Activated CD4-positive, alpha-beta T cell treated with anti-CD3 and anti-CD28 coated beads, Interleukin-2, amount 10 ng/mL, durations not matched to agents 24 days and 14 days (primary cell): ENCODE data around the gene CST7. TPM values are rescaled to one million over a fixed set of nuclear protein-coding genes. Genes with fewer than 3 reads are reported as not detected.

ENCODE experiments used
- DNase-seq: peaks from one replicate; pipeline ENCODE4 v3.0.0; 2022
- H3K27ac Mint-ChIP-seq: one replicate; pipeline ENCODE4 v1.8.0; 2022; ENCODE audit warnings: mild to moderate bottlenecking, mixed read lengths
- H3K27me3 Mint-ChIP-seq: one replicate; pipeline ENCODE4 v1.8.0; 2022; ENCODE audit warnings: mixed read lengths
- H3K36me3 Mint-ChIP-seq: one replicate; pipeline ENCODE4 v1.8.0; 2022; ENCODE audit warnings: low read depth, mild to moderate bottlenecking, mixed read lengths
- H3K4me1 Mint-ChIP-seq: one replicate; pipeline ENCODE4 v1.8.0; 2021; ENCODE audit warnings: mixed read lengths
- H3K4me3 Mint-ChIP-seq: one replicate; pipeline ENCODE4 v1.8.0; 2022; ENCODE audit warnings: mild to moderate bottlenecking, moderate library complexity, mixed read lengths
- H3K9me3 Mint-ChIP-seq: one replicate; pipeline ENCODE4 v1.8.0; 2021; ENCODE audit warnings: mixed read lengths
- intact Hi-C: fragments of 100-400 bp; cut with micrococcal nuclease; formaldehyde crosslinking; loops from one replicate; pipeline ENCODE4 v1.15.1; 2023
- total RNA-seq: library from RNA; stranded (reverse); gene quantifications from 2 replicates; pipeline ENCODE4 v1.2.3, GENCODE V29; 2022

CST7 gene, protein sequence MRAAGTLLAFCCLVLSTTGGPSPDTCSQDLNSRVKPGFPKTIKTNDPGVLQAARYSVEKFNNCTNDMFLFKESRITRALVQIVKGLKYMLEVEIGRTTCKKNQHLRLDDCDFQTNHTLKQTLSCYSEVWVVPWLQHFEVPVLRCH
- total RNA-seq: 115 and 117 TPM in 2 replicates

- intact Hi-C loops: loop anchor here (1.0 to 5.0 kb wide), 7 partner anchors 18 to 922 kb away; partner anchors contain the start of genes ABHD12, ACSS1, APMAP and GINS1
- DNase-seq: peak; percentile 95
- peak within 1 kb of the TSS; percentile 98 for H3K27ac Mint-ChIP-seq
- H3K36me3 Mint-ChIP-seq: peaks cover 60% of the 10 kb centered on the region
- H3K4me1 Mint-ChIP-seq: peaks cover 67% of the 10 kb centered on the region
- no peaks in the 10 kb centered on the region for H3K27me3 Mint-ChIP-seq
- H3K4me3 Mint-ChIP-seq: peak within 1 kb of the TSS; percentile 95
- peaks cover 32% of the 10 kb centered on the region for H3K9me3 Mint-ChIP-seq
Observed at GRCh38 chr20:24948939-24949679, at the start of gene CST7. Gene CST7 (plus strand): TSS chr20:24949269. CDS start chr20:24949506, 237 bp downstream.

- peaks cover 12% of the 10 kb centered on the region for H3K9me3 Mint-ChIP-seq
- DNase-seq: no peak
- no peak overlapping the region for H3K27ac Mint-ChIP-seq
- H3K36me3 Mint-ChIP-seq: no peaks in the 10 kb centered on the region
- intact Hi-C loops: no loop called here
- no peaks in the 10 kb centered on the region for H3K4me1 Mint-ChIP-seq
- no peak overlapping the region for H3K4me3 Mint-ChIP-seq
- H3K27me3 Mint-ChIP-seq: no peaks in the 10 kb centered on the region
Observed at GRCh38 chr20:24906806-24907205, 42.3 kb upstream of the CST7 start.

DNA sequence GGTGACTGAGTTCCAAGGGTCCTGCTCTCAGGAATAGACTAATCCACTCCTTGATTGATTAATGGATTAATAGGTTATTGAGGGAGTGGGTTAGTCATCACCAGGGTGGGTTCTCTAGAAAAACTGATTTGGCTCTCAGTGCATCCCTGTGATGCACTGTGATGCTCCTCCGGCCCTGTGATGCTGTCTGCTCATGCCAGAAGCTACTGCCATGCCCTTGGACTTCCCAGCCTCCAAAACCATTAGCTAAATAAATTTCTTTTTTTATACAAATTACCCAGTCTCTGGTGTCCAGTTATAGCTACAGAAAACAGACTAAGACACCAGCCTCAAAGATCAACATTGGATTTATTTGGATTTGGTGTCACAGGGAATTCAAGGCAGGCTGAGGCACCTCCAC lies 40.4 kb upstream of the CST7 start:
- no peak overlapping the region for H3K27ac Mint-ChIP-seq
- no peaks in the 10 kb centered on the region for H3K27me3 Mint-ChIP-seq
- DNase-seq: no peak
- H3K36me3 Mint-ChIP-seq: no peaks in the 10 kb centered on the region
- no peak overlapping the region for H3K4me3 Mint-ChIP-seq
- intact Hi-C loops: no loop called here
- peaks cover 12% of the 10 kb centered on the region for H3K9me3 Mint-ChIP-seq
- no peaks in the 10 kb centered on the region for H3K4me1 Mint-ChIP-seq

DNA sequence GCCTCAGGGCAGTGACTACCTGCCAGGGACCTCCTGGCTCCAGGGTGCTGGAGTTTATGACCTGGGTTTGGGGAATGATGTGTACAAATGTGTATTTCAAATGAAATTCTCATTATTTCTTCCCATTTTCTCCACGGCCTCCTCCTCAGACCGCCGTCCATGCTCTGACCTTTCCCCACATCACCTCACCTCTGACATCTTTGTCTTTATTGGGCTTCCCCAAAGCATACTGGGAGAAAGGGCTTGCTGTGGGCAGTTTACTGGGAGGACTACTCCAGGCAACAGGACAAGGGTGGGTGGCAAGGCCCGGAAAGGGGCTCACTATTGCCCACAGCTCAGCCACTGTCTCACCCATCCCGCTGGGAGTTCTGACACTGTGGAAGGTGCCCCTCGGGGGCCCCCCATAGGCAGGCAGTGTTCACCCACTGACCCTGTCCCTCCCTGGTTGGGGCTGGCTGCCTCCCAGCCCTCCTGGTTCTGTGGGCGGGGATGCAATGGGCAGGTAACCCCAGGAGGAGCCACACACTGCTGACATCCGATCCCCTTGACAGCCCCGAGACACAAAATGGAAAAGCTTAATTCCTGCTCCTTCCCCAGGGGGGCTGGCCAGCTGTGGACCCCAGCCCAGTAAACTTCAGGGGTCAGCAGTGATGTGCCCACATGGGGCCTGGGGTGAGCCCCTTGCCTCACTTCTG lies 39.8 kb upstream of the CST7 start:
- Mint-ChIP-seq H3K27me3 (no peaks in the 10 kb centered on the region), H3K4me3 (no peak overlapping the region)
- peak; percentile 47 for DNase-seq

DNA sequence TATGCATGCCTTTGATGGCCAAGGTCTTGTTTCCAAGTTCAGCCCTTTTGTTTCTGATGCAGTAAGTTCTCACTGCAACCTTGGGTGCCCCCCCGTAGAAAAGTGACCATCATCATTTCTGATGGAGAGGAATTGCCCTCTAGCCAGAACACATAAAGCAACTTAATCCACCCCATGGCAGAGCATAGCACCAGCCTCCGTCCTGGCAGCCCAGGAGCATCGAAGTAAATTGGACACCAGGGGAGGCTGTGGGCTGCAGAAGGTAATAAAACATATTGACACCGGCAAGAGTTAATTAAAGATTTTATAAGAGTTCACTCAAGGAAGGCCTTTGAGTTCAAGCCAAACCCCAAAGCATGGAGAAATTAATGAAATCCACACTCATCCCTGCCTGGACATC lies 39.2 kb upstream of the CST7 start:
- Mint-ChIP-seq H3K9me3 (peaks cover 12% of the 10 kb centered on the region), H3K4me1 (no peaks in the 10 kb centered on the region), H3K27me3 (no peaks in the 10 kb centered on the region), H3K27ac (no peak overlapping the region), H3K4me3 (no peak overlapping the region), H3K36me3 (no peaks in the 10 kb centered on the region)
- DNase-seq: peak; percentile 37
- intact Hi-C loops: no loop called here

More for the DNA sequence above, 39.8 kb upstream of the CST7 start:
- Mint-ChIP-seq H3K4me1 (no peaks in the 10 kb centered on the region), H3K27ac (no peak overlapping the region), H3K36me3 (no peaks in the 10 kb centered on the region), H3K9me3 (peaks cover 12% of the 10 kb centered on the region)
- intact Hi-C loops: no loop called here

DNA sequence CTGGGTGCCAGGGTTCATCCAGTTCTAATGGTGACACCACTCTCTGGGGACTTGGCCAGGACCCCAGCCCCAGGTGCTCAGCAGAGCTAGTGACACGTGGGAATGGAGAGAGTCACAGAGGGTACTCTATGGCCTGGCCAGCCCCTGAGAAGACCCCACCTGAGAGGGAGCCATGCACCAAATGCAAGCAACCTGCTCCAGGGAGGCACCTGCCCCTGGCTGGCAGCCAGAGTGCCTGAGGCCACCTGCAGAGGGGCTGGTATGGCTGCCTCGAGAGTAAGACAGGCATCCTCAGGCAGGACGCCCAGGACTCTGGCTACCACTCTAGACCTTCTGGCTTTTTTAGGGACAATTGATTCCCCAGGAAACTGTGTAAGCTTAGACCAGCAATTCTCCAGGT lies 38.6 kb upstream of the CST7 start:
- no peaks in the 10 kb centered on the region for H3K27me3 Mint-ChIP-seq
- intact Hi-C loops: no loop called here
- H3K4me3 Mint-ChIP-seq: no peak overlapping the region
- peak; percentile 38 for DNase-seq
- H3K27ac Mint-ChIP-seq: no peak overlapping the region
- H3K36me3 Mint-ChIP-seq: no peaks in the 10 kb centered on the region
- H3K9me3 Mint-ChIP-seq: peaks cover 12% of the 10 kb centered on the region
- H3K4me1 Mint-ChIP-seq: no peaks in the 10 kb centered on the region

- H3K4me1 Mint-ChIP-seq: no peaks in the 10 kb centered on the region
- intact Hi-C loops: no loop called here
- H3K36me3 Mint-ChIP-seq: no peaks in the 10 kb centered on the region
- H3K27ac Mint-ChIP-seq: no peak overlapping the region
- DNase-seq: peak; percentile 35
- H3K9me3 Mint-ChIP-seq: peaks cover 12% of the 10 kb centered on the region
- H3K27me3 Mint-ChIP-seq: no peaks in the 10 kb centered on the region
- H3K4me3 Mint-ChIP-seq: no peak overlapping the region
Observed at GRCh38 chr20:24911461-24911860, 37.6 kb upstream of the CST7 start.

GRCh38 chr20:24912397-24913075 lies 36.5 kb upstream of the CST7 start:
- Mint-ChIP-seq H3K27ac (no peak overlapping the region), H3K4me3 (no peak overlapping the region), H3K36me3 (no peaks in the 10 kb centered on the region), H3K9me3 (peaks cover 6% of the 10 kb centered on the region), H3K4me1 (no peaks in the 10 kb centered on the region), H3K27me3 (no peaks in the 10 kb centered on the region)
- intact Hi-C loops: no loop called here
- DNase-seq: peak; percentile 49

- Mint-ChIP-seq H3K27me3 (no peaks in the 10 kb centered on the region), H3K9me3 (peaks cover under 1% of the 10 kb centered on the region), H3K27ac (no peak overlapping the region), H3K4me1 (no peaks in the 10 kb centered on the region), H3K4me3 (no peak overlapping the region), H3K36me3 (no peaks in the 10 kb centered on the region)
- intact Hi-C loops: no loop called here
- DNase-seq: no peak
Observed at GRCh38 chr20:24913076-24913628, 35.9 kb upstream of the CST7 start.

DNA sequence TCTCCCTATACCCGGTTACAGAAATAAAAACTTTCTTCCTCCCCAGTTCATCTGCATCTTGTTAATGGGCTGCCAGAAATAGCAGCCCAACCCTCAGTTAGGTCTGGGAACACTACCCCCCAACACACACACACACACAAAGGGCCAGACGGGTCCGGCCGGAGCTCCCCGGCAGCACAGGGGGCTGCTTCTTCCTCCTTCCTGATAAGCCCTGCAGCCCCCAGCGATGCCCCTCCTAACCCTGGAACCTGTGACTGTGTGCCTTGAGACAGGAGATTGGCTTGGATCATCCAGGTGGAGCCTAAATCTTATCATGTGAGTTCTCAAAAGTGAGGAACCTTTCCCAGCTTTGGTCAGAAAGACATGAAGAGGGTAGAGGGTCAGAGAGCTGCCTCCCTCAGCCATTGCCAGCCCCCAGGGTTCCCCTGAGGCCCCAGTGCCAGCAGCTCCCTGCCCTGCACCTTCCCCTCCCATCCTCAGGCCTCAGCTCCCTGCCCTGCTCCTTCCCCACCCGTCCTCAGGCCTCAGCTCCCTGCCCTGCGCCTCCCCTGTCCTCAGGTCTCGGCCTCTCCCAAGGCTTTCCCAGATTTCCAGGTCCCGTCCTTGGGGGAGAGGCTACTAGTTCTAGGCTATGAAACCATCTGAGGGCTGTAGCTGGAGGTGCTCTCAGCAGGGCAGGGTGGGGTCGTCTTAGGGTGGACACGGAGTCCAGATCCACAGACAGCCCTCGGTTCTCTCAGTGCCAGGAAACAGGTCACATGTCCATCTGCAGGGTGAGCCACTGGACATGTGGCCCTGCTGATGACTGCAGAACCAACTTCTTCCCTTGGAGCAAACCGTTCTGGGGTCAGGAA lies 34.5 kb upstream of the CST7 start:
- no peak overlapping the region for H3K27ac Mint-ChIP-seq
- no peaks in the 10 kb centered on the region for H3K9me3 Mint-ChIP-seq
- no peaks in the 10 kb centered on the region for H3K36me3 Mint-ChIP-seq
- H3K4me1 Mint-ChIP-seq: peaks cover 4% of the 10 kb centered on the region
- DNase-seq: peak; percentile 44
- intact Hi-C loops: no loop called here
- no peak overlapping the region for H3K4me3 Mint-ChIP-seq
- H3K27me3 Mint-ChIP-seq: no peaks in the 10 kb centered on the region

DNA sequence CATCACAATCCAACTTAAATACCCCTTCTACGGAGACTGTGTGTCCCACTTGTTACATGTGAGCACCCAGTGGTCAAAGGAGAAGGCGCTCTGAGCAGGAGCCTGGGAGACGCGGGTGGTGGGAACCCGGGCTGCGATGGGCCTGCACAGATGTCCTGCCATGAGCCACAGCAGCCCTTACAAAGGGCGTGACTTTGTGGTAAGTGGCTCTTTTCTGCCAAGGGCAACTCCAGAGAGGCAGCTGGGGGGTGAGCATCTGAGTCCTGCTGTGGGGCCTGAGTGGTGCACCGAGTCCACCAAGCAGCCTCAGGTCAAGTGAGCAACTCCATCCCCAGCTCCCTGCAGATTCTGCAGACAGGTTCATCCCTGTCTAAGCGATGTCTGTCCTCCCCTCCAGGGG lies 33.6 kb upstream of the CST7 start:
- H3K4me3 Mint-ChIP-seq: no peak overlapping the region
- H3K4me1 Mint-ChIP-seq: peaks cover 7% of the 10 kb centered on the region
- H3K27me3 Mint-ChIP-seq: no peaks in the 10 kb centered on the region
- DNase-seq: peak; percentile 54
- no peak overlapping the region for H3K27ac Mint-ChIP-seq
- H3K9me3 Mint-ChIP-seq: no peaks in the 10 kb centered on the region
- intact Hi-C loops: no loop called here
- no peaks in the 10 kb centered on the region for H3K36me3 Mint-ChIP-seq

DNA sequence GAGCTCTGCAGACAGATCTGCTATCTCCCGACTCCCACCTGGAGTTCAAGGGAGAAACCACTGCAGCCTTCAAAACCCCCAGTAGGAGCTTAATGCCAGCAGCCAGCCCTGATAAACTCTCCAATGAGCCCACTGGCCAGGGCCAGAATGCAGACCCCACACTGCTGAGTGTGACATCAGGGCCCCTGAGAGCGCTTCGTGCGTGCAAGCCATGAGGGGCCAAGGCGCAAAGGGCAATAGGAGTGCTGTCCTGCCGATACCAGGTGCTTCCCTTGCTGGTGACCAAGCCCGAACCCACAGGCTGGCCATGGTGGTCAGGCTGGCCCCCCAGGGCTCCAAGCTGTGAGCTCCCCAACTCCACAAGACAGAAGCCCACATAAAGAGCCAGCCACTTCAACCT lies 33.2 kb upstream of the CST7 start:
- Mint-ChIP-seq H3K27me3 (peaks cover under 1% of the 10 kb centered on the region), H3K4me1 (peaks cover 7% of the 10 kb centered on the region), H3K27ac (no peak overlapping the region), H3K36me3 (no peaks in the 10 kb centered on the region), H3K9me3 (no peaks in the 10 kb centered on the region), H3K4me3 (no peak overlapping the region)
- intact Hi-C loops: loop anchor here (2.0 kb wide), 1 partner anchor 979 kb away; no protein-coding TSS in a partner anchor
- DNase-seq: peak; percentile 48

DNA sequence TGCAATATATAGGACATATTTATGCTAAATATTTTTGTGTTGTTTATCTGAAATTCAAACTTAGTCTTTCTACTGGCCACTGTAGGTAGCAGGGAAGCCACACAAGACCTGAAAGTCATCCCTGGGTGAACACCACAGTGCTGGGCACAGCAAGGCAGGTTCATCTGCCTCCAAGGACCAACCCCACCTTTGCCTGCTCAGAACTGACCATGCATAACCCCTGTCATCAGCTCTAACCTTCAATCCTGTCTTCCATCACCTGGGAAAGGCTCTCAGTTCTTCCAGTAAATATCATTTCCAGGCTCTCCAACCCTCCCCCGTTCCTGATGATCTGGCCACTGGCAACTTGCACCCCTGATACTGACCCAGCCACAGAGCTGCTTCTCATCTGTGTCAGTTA lies 32.7 kb upstream of the CST7 start:
- no peaks in the 10 kb centered on the region for H3K9me3 Mint-ChIP-seq
- intact Hi-C loops: loop anchor here (2.0 kb wide), 1 partner anchor 980 kb away; no protein-coding TSS in a partner anchor
- DNase-seq: peak; percentile 51
- peaks cover 7% of the 10 kb centered on the region for H3K4me1 Mint-ChIP-seq
- no peak overlapping the region for H3K4me3 Mint-ChIP-seq
- H3K27me3 Mint-ChIP-seq: peaks cover 3% of the 10 kb centered on the region
- H3K36me3 Mint-ChIP-seq: no peaks in the 10 kb centered on the region
- no peak overlapping the region for H3K27ac Mint-ChIP-seq
